ENCODE measurements around the gene MYL11. TPM values are rescaled to one million over a fixed set of nuclear protein-coding genes. Genes with fewer than 3 reads are reported as not detected.

The MYL11 gene
- total and polyA plus RNA-seq, 12 donors, result 0.41 to 3.7 TPM; not detected in 10

- ATAC-seq (no peak), DNase-seq (no peak)
- Histone ChIP-seq H3K27me3 (no peaks in the 10 kb centered on the region), H3K4me3 (no peak overlapping the region), H3K9me3 (no peaks in the 10 kb centered on the region), H3K27ac (peak overlapping the region in 1 of 10 donors; percentile 99), H3K4me1 (peaks cover 17 to 32% (median 25%) of the 10 kb centered on the region in 9 donors), H3K36me3 (peaks cover 0 to 75% (median 22%) of the 10 kb centered on the region in 9 donors)
- no peak for TF ChIP-seq CTCF (IDR thresholded peaks at IDR 0.05)
- intact Hi-C loops (cut with DNase I), result loop anchor here in 4 of 10 donors (1.0 to 10.0 kb wide), 4 partner anchors 33 to 57 kb away; partner anchors contain the start of genes ZNF48 (in 1 of the 4) and ZNF771 (in 1 of the 4)
- WGBS, 2 donors, result 86 to 89% methylated on average over 37 of the region's 37 CpGs
Observed at GRCh38 chr16:30357715-30358576, 16.7 kb upstream of the MYL11 start.

- intact Hi-C loops (cut with DNase I), result loop anchor here in 3 of 10 donors (5.0 to 10.0 kb wide), 3 partner anchors 39 to 56 kb away; partner anchors contain the start of genes ZNF48 (in 1 of the 3) and ZNF771 (in 1 of the 3)
- Histone ChIP-seq H3K4me1 (peaks cover 16 to 26% (median 21%) of the 10 kb centered on the region in 9 donors), H3K4me3 (no peak overlapping the region), H3K36me3 (peaks cover 0 to 75% (median 22%) of the 10 kb centered on the region in 9 donors), H3K27me3 (no peaks in the 10 kb centered on the region), H3K9me3 (no peaks in the 10 kb centered on the region), H3K27ac (no peak overlapping the region)
- no peak for ATAC-seq
- no peak for TF ChIP-seq CTCF (IDR thresholded peaks at IDR 0.05)
- WGBS, 2 donors, result 92 to 94% methylated on average over 9 of the region's 9 CpGs
- no peak for DNase-seq
Observed at GRCh38 chr16:30358577-30358936, 16.0 kb upstream of the MYL11 start.

- Histone ChIP-seq H3K27ac (no peak overlapping the region), H3K27me3 (no peaks in the 10 kb centered on the region), H3K4me3 (no peak overlapping the region), H3K36me3 (peaks cover 0 to 78% (median 25%) of the 10 kb centered on the region in 9 donors), H3K4me1 (peaks cover 10 to 19% (median 15%) of the 10 kb centered on the region in 9 donors), H3K9me3 (no peaks in the 10 kb centered on the region)
- 89 to 90% methylated on average over 28 of the region's 28 CpGs for WGBS, 2 donors
- intact Hi-C loops (cut with DNase I), result loop anchor here in 3 of 10 donors (5.0 to 10.0 kb wide), 3 partner anchors 38 to 56 kb away; partner anchors contain the start of genes ZNF48 (in 1 of the 3) and ZNF771 (in 1 of the 3)
- DNase-seq (no peak), ATAC-seq (no peak)
- TF ChIP-seq CTCF (IDR thresholded peaks at IDR 0.05), result no peak
Observed at GRCh38 chr16:30358990-30359870, 15.4 kb upstream of the MYL11 start.

- intact Hi-C loops (cut with DNase I), result loop anchor here in 3 of 10 donors (5.0 to 10.0 kb wide), 3 partner anchors 37 to 55 kb away; partner anchors contain the start of genes ZNF48 (in 1 of the 3) and ZNF771 (in 1 of the 3)
- DNase-seq, result no peak
- no peak for TF ChIP-seq CTCF (IDR thresholded peaks at IDR 0.05)
- Histone ChIP-seq H3K9me3 (no peaks in the 10 kb centered on the region), H3K4me3 (no peak overlapping the region), H3K27me3 (no peaks in the 10 kb centered on the region), H3K36me3 (peaks cover 0 to 83% (median 25%) of the 10 kb centered on the region in 9 donors), H3K4me1 (peaks cover 8 to 21% (median 16%) of the 10 kb centered on the region in 9 donors), H3K27ac (no peak overlapping the region)
- 72 to 87% methylated on average over 6 of the region's 6 CpGs for WGBS, 2 donors
- ATAC-seq, result no peak
Observed at GRCh38 chr16:30359871-30360170, 14.8 kb upstream of the MYL11 start.
